ENCODE results near the gene OGA.

Gene OGA

GRCh38 chr10:101766306-101766705 lies 51.9 kb downstream of the OGA start:
- H3K36me3 Mint-ChIP-seq = peaks cover 2% of the 10 kb centered on the region
- no peak overlapping the region for H3K4me3 Mint-ChIP-seq
- no peak overlapping the region for H3K27ac Mint-ChIP-seq
- peaks cover 11% of the 10 kb centered on the region for H3K27me3 Mint-ChIP-seq
- no peaks in the 10 kb centered on the region for H3K9me3 Mint-ChIP-seq
- no peaks in the 10 kb centered on the region for H3K4me1 Mint-ChIP-seq

GRCh38 chr10:101763141-101763846 lies 55.0 kb downstream of the OGA start:
- Mint-ChIP-seq H3K4me1 (no peaks in the 10 kb centered on the region), H3K4me3 (no peak overlapping the region), H3K9me3 (no peaks in the 10 kb centered on the region), H3K27ac (no peak overlapping the region), H3K36me3 (no peaks in the 10 kb centered on the region), H3K27me3 (peaks cover 2% of the 10 kb centered on the region)

GRCh38 chr10:101762736-101763135 lies 55.5 kb downstream of the OGA start:
- Mint-ChIP-seq H3K9me3 (no peaks in the 10 kb centered on the region), H3K4me3 (no peak overlapping the region), H3K27ac (no peak overlapping the region), H3K27me3 (peaks cover 2% of the 10 kb centered on the region), H3K4me1 (no peaks in the 10 kb centered on the region), H3K36me3 (no peaks in the 10 kb centered on the region)

- no peaks in the 10 kb centered on the region for H3K4me1 Mint-ChIP-seq
- no peaks in the 10 kb centered on the region for H3K27me3 Mint-ChIP-seq
- no peak overlapping the region for H3K27ac Mint-ChIP-seq
- H3K36me3 Mint-ChIP-seq = no peaks in the 10 kb centered on the region
- no peak overlapping the region for H3K4me3 Mint-ChIP-seq
- H3K9me3 Mint-ChIP-seq = no peaks in the 10 kb centered on the region
These were observed 57.0 kb downstream of the OGA start for GRCh38 chr10:101761226-101761625.

- H3K4me1 Mint-ChIP-seq = no peaks in the 10 kb centered on the region
- H3K4me3 Mint-ChIP-seq = no peak overlapping the region
- H3K36me3 Mint-ChIP-seq = no peaks in the 10 kb centered on the region
- H3K9me3 Mint-ChIP-seq = no peaks in the 10 kb centered on the region
- H3K27me3 Mint-ChIP-seq = no peaks in the 10 kb centered on the region
- H3K27ac Mint-ChIP-seq = no peak overlapping the region
These were observed 57.7 kb downstream of the OGA start for GRCh38 chr10:101760510-101760909.

- H3K9me3 Mint-ChIP-seq = no peaks in the 10 kb centered on the region
- no peaks in the 10 kb centered on the region for H3K27me3 Mint-ChIP-seq
- no peaks in the 10 kb centered on the region for H3K4me1 Mint-ChIP-seq
- no peak overlapping the region for H3K4me3 Mint-ChIP-seq
- no peak overlapping the region for H3K27ac Mint-ChIP-seq
- H3K36me3 Mint-ChIP-seq = no peaks in the 10 kb centered on the region
These were observed 58.7 kb downstream of the OGA start for GRCh38 chr10:101759309-101760247.

- Mint-ChIP-seq H3K9me3 (no peaks in the 10 kb centered on the region), H3K36me3 (no peaks in the 10 kb centered on the region), H3K4me1 (no peaks in the 10 kb centered on the region), H3K27me3 (peaks cover 2% of the 10 kb centered on the region), H3K4me3 (no peak overlapping the region), H3K27ac (no peak overlapping the region)
These were observed 59.4 kb downstream of the OGA start for GRCh38 chr10:101758858-101759257.

- Mint-ChIP-seq H3K27ac (no peak overlapping the region), H3K9me3 (no peaks in the 10 kb centered on the region), H3K27me3 (peaks cover 2% of the 10 kb centered on the region), H3K36me3 (no peaks in the 10 kb centered on the region), H3K4me3 (no peak overlapping the region), H3K4me1 (no peaks in the 10 kb centered on the region)
These were observed 66.0 kb downstream of the OGA start for GRCh38 chr10:101752241-101752640.

- Mint-ChIP-seq H3K4me3 (no peak overlapping the region), H3K9me3 (no peaks in the 10 kb centered on the region), H3K27me3 (peaks cover under 1% of the 10 kb centered on the region), H3K27ac (no peak overlapping the region), H3K4me1 (no peaks in the 10 kb centered on the region), H3K36me3 (no peaks in the 10 kb centered on the region)
These were observed 68.9 kb downstream of the OGA start for GRCh38 chr10:101749047-101750016.

GRCh38 chr10:101748496-101748895 lies 69.7 kb downstream of the OGA start:
- no peaks in the 10 kb centered on the region for H3K27me3 Mint-ChIP-seq
- H3K4me1 Mint-ChIP-seq = no peaks in the 10 kb centered on the region
- H3K4me3 Mint-ChIP-seq = no peak overlapping the region
- H3K9me3 Mint-ChIP-seq = no peaks in the 10 kb centered on the region
- no peaks in the 10 kb centered on the region for H3K36me3 Mint-ChIP-seq
- no peak overlapping the region for H3K27ac Mint-ChIP-seq

- Mint-ChIP-seq H3K9me3 (no peaks in the 10 kb centered on the region), H3K27ac (no peak overlapping the region), H3K4me3 (no peak overlapping the region)
These were observed 73.1 kb downstream of the OGA start for GRCh38 chr10:101745074-101745696.

GRCh38 chr10:101744267-101744666 lies 74.0 kb downstream of the OGA start:
- H3K27me3 Mint-ChIP-seq = peaks cover 4% of the 10 kb centered on the region
- no peaks in the 10 kb centered on the region for H3K36me3 Mint-ChIP-seq
- no peak overlapping the region for H3K27ac Mint-ChIP-seq
- H3K4me3 Mint-ChIP-seq = no peak overlapping the region
- no peaks in the 10 kb centered on the region for H3K9me3 Mint-ChIP-seq
- no peaks in the 10 kb centered on the region for H3K4me1 Mint-ChIP-seq

More at GRCh38 chr10:101745074-101745696, 73.1 kb downstream of the OGA start:
- no peaks in the 10 kb centered on the region for H3K4me1 Mint-ChIP-seq
- peaks cover 2% of the 10 kb centered on the region for H3K27me3 Mint-ChIP-seq
- H3K36me3 Mint-ChIP-seq = no peaks in the 10 kb centered on the region

- H3K4me3 Mint-ChIP-seq = no peak overlapping the region
- H3K9me3 Mint-ChIP-seq = no peaks in the 10 kb centered on the region
- no peaks in the 10 kb centered on the region for H3K36me3 Mint-ChIP-seq
- H3K27me3 Mint-ChIP-seq = peaks cover 4% of the 10 kb centered on the region
- no peak overlapping the region for H3K27ac Mint-ChIP-seq
- H3K4me1 Mint-ChIP-seq = no peaks in the 10 kb centered on the region
These were observed 76.3 kb downstream of the OGA start for GRCh38 chr10:101741938-101742337.

GRCh38 chr10:101736666-101737065 lies 81.6 kb downstream of the OGA start:
- no peaks in the 10 kb centered on the region for H3K9me3 Mint-ChIP-seq
- H3K4me3 Mint-ChIP-seq = no peak overlapping the region
- H3K36me3 Mint-ChIP-seq = no peaks in the 10 kb centered on the region
- H3K4me1 Mint-ChIP-seq = no peaks in the 10 kb centered on the region
- no peak overlapping the region for H3K27ac Mint-ChIP-seq
- H3K27me3 Mint-ChIP-seq = peaks cover 10% of the 10 kb centered on the region

Measured in activated naive CD4-positive, alpha-beta T cell treated with anti-CD3 and anti-CD28 coated beads, Interleukin-2, amount 50 U/mL, for 24 hours (primary cell).